Adrenal gland (tissue), 12 donors: Measurements from ENCODE around the gene SLC12A5. TPM values are rescaled to one million over a fixed set of nuclear protein-coding genes. Genes with fewer than 3 reads are reported as not detected.
"Not testable (repeated sequence)": the region's sequence is repeated elsewhere in the genome, so short reads cannot be mapped to it uniquely, and the experiment has no call there.

Source experiments
- DNase-seq, 7 donors: peaks; one replicate each; pipeline ENCODE4 v3.0.0-alpha.2; 2019 to 2020
- H3K27ac ChIP-seq, 5 donors: fragments of 200-600 bp; sonication (generic) in 4 of 5; 1 replicate in 3 of 5; 2 replicates in 2 of 5; pipeline versions ENCODE4 v1.5.1 to v1.8.0; 2016 to 2020; ENCODE audit warnings: mild to moderate bottlenecking in 1 of 5
- H3K27me3 ChIP-seq: fragments of 200-600 bp; 2 replicates; pipeline ENCODE4 v1.8.0; 2021
- H3K36me3 ChIP-seq, 2 donors: fragments of 200-600 bp; replicated peaks in 1 of 2; 1 replicate in 1 of 2; 2 replicates in 1 of 2; pipeline versions ENCODE4 v1.5.1 to v1.8.0; 2018 to 2022
- H3K4me1 ChIP-seq, 2 donors: fragments of 200-600 bp; replicated peaks in 1 of 2; 1 replicate in 1 of 2; 2 replicates in 1 of 2; pipeline versions ENCODE4 v1.5.1 to v1.8.0; 2018 to 2021
- H3K4me3 ChIP-seq, 4 donors: fragments of 200-600 bp; sonication (generic) in 3 of 4; one replicate each; pipeline ENCODE4 v1.5.1; 2016 to 2018
- H3K9me3 ChIP-seq, 3 donors: fragments of 200-600 bp; sonication (generic) in 1 of 3; replicated peaks in 1 of 3; 1 replicate in 2 of 3; 2 replicates in 1 of 3; pipeline versions ENCODE4 v1.5.1 to v1.8.0; 2016 to 2021
- CTCF ChIP-seq, 6 experiments: fragments of 450-650 bp in 4 of 6; fragments of 200-600 bp in 2 of 6; sonication (generic) in 1 of 6; IDR thresholded peaks; 1 replicate in 5 of 6; 2 replicates in 1 of 6; pipeline versions ENCODE4 v1.5.1 to v1.8.0; 2016 to 2021; ENCODE audit warnings: antibody characterized with exemption in 6 of 6, mild to moderate bottlenecking in 2 of 6, moderate library complexity in 1 of 6
- POLR2A ChIP-seq, 2 donors: fragments of 450-650 bp; IDR thresholded peaks; one replicate each; pipeline ENCODE4 v1.6.1; 2017; ENCODE audit warnings: antibody characterized with exemption in 2 of 2, mild to moderate bottlenecking in 2 of 2, moderate library complexity in 1 of 2
- WGBS, 4 donors: extraction: QIAGEN DNeasy Blood & Tissue Kit in 2 of 4; methylation state at CpG; one replicate each; pipeline versions ENCODE4 v1.1.5 to v1.1.7; 2013 to 2017; 5-methylcytosine and 5-hydroxymethylcytosine counted together
- intact Hi-C, 2 donors: fragments of 100-400 bp; cut with DNase I; formaldehyde crosslinking; loops; one replicate each; pipeline versions ENCODE4 v1.14.1 to v1.15.0; 2022 to 2023
- polyA plus RNA-seq, 3 donors: library from polyadenylated mRNA; stranded (reverse); fragments of 200-250 nt in 2 of 3; fragments of 350-450 nt in 1 of 3; fragmentation: Illumina TruSeq in 1 of 3; extraction: RNeasy Lipid Tissue Mini Kit (QIAGEN cat#74804) in 1 of 3; gene quantifications; one replicate each; pipeline ENCODE4 v1.2.3, GENCODE V29; 2013 to 2014
- total RNA-seq, 9 donors: library from RNA; depleted of rRNA in 4 of 9; stranded (reverse); fragments of >200 nt in 4 of 9; fragments of 120-200 nt in 1 of 9; fragmentation: NEBNext Ultra II Directional in 1 of 9; extraction: Animal tissue kit (Norgen Biotek cat#: 25700) in 1 of 9; gene quantifications; one replicate each; pipeline versions ENCODE4 v1.1.0 to v1.2.4, GENCODE V29; 2013 to 2023
- donor health status: healthy with polysubstance abuse.
- donor health status: Bipolar disorder and iron deficiency.
- donor health status: DM: yes; HTN: yes; CAD: no.
- donor health status: DM: no; HTN: no; CAD: no.
- donor health status: DM: no; HTN: no; CAD: no.
- donor health status: DM: yes; HTN: yes; CAD: no.

Gene SLC12A5
- total and polyA plus RNA-seq, 12 donors = 0.30 to 121 (median 16.2) TPM

GRCh38 chr20:45985573-45985972 is 43.4 kb upstream of the SLC12A5 start:
- Histone ChIP-seq H3K36me3 (no peaks in the 10 kb centered on the region), H3K9me3 (no peaks in the 10 kb centered on the region), H3K4me1 (no peaks in the 10 kb centered on the region), H3K27ac (no peak overlapping the region), H3K4me3 (no peak overlapping the region), H3K27me3 (no peaks in the 10 kb centered on the region)
- 50 to 71% (median 52%) methylated on average over 7 of the region's 7 CpGs for WGBS, 4 donors
- peak in 1 of 7 donors; percentile 28 for DNase-seq
- intact Hi-C loops = no loop called here
- no peak for TF ChIP-seq POLR2A (IDR thresholded peaks at IDR 0.05)
- TF ChIP-seq CTCF (IDR thresholded peaks at IDR 0.05) = no peak

GRCh38 chr20:45987108-45987780 is 41.8 kb upstream of the SLC12A5 start:
- DNase-seq = peak; percentile 64 to 86 (median 76)
- intact Hi-C loops = no loop called here

GRCh38 chr20:45988830-45989229 is 40.2 kb upstream of the SLC12A5 start:
- intact Hi-C loops, H3K4me3 ChIP-seq, H3K4me1 ChIP-seq, H3K27ac ChIP-seq, H3K27me3 ChIP-seq, DNase-seq, H3K36me3 ChIP-seq, H3K9me3 ChIP-seq: not testable (repeated sequence)
- WGBS, 4 donors = 64 to 79% (median 71%) methylated on average over 6 of the region's 6 CpGs

More at GRCh38 chr20:45987108-45987780, 41.8 kb upstream of the SLC12A5 start:
- 8 to 11% (median 10%) methylated on average over 5 to 16 of the region's 16 CpGs for WGBS, 4 donors
- Histone ChIP-seq H3K4me1 (no peaks in the 10 kb centered on the region), H3K36me3 (no peaks in the 10 kb centered on the region), H3K4me3 (no peak overlapping the region), H3K9me3 (no peaks in the 10 kb centered on the region), H3K27ac (no peak overlapping the region), H3K27me3 (no peaks in the 10 kb centered on the region)
- TF ChIP-seq CTCF (IDR thresholded peaks at IDR 0.05) = peak; percentile 52 to 80 (median 68)
- TF ChIP-seq POLR2A (IDR thresholded peaks at IDR 0.05) = no peak

DNA sequence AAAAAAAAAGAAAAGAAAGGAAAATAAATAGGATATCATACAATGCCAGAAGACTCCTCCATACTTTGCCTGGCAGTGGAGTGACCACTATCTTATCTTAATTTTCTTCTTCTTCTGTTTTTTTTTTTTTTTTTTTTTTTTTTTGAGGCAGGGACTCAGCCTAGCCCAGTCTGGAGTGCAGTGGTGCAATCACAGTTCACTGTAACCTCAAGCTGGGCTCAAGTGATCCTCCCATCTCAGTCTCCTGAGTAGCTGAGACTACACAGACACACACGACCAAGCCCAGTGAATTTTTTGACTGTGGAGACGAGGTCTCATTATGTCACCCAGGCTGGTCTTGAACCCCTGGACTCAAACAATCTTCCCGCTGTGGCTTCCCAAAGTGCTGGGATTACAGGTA is 37.4 kb upstream of the SLC12A5 start:
- DNase-seq = peak in 1 of 7 donors; percentile 2
- intact Hi-C loops = no loop called here
- Histone ChIP-seq H3K27ac (no peak overlapping the region), H3K4me3 (no peak overlapping the region), H3K36me3 (no peaks in the 10 kb centered on the region), H3K4me1 (no peaks in the 10 kb centered on the region), H3K9me3 (no peaks in the 10 kb centered on the region), H3K27me3 (peaks cover 4% of the 10 kb centered on the region)
- WGBS, 4 donors = 76 to 90% (median 80%) methylated on average over 3 of the region's 3 CpGs
- TF ChIP-seq CTCF (IDR thresholded peaks at IDR 0.05) = no peak
- no peak for TF ChIP-seq POLR2A (IDR thresholded peaks at IDR 0.05)
